ENCODE measurements around the gene TNFAIP8. TPM values are rescaled to one million over a fixed set of nuclear protein-coding genes. Genes with fewer than 3 reads are reported as not detected.

Gene TNFAIP8
- total RNA-seq, 1 donor from 2014 or later, result 18.8 TPM

DNA sequence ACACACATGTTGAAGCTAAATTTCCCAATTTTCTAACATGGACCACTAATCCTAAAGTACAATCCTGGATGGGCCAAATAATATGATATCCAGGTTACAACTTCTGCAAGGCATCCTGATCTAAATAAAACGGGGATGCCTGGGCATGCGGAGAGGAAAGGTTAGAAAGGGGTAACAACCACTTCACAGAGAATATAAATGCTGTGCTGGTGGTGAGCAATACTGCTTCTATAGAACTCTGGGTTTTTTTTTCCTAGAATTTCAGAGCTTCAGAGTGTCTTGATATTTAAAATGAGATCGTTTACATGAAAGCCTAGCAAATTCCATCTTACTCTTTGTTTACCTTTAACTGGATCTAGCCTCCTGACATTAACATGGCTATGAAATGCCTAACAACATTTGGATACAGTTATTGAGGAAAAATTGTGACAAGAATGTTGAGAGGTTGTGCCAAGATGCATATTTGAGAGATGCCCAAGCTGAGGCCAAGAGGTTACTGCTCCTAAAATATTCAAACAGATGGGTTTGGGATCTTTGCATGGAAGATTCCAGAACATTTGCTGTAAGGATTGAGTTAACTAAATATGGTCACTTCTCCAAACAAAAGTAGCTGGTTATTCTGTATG is 22.4 kb downstream of the TNFAIP8 start:
- Histone ChIP-seq H3K9me3 (ENCODE audit: control insufficient read depth in 3 of 3, low read length in 3 of 3) (no peaks in the 10 kb centered on the region), H3K4me1 (ENCODE audit: control insufficient read depth in 3 of 3, insufficient read depth in 3 of 3, low read length in 3 of 3) (no peaks in the 10 kb centered on the region), H3K27ac (ENCODE audit: low read depth, low read length) (no peak overlapping the region), H3K4me3 (ENCODE audit: low read length in 3 of 3) (no peak overlapping the region), H3K27me3 (ENCODE audit: control insufficient read depth in 3 of 3, insufficient read depth in 3 of 3, low read length in 3 of 3) (no peaks in the 10 kb centered on the region), H3K36me3 (ENCODE audit: control insufficient read depth in 3 of 3, insufficient read depth in 3 of 3, low read length in 3 of 3) (no peaks in the 10 kb centered on the region), H3K9ac (ENCODE audit: low read depth in 1 of 3, low read length in 3 of 3) (no peak overlapping the region)

DNA sequence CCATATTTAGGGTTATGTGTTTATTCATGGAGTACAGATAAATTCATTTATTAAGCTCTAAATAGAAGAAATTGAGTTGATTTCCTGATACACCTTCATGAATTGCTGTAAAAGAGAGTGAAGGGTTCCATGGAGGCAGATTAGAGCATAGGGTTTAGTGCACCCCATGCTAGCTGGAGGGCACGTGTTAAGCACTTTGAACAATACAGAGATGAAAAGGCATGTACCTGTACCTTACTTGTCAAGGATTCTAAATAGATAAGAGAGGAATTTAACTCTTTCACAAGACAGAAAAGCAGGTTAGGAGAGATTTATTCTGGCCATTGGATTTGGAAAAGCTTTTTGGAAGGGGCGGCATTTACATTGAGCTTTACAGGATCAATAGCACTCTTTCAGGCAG is 23.3 kb downstream of the TNFAIP8 start:
- H3K9me3 ChIP-seq (ENCODE audit: control insufficient read depth in 3 of 3, low read length in 3 of 3), result no peaks in the 10 kb centered on the region
- no peaks in the 10 kb centered on the region for H3K27me3 ChIP-seq (ENCODE audit: control insufficient read depth in 3 of 3, insufficient read depth in 3 of 3, low read length in 3 of 3)
- H3K9ac ChIP-seq (ENCODE audit: low read depth in 1 of 3, low read length in 3 of 3), result no peak overlapping the region
- H3K36me3 ChIP-seq (ENCODE audit: control insufficient read depth in 3 of 3, insufficient read depth in 3 of 3, low read length in 3 of 3), result no peaks in the 10 kb centered on the region
- H3K4me1 ChIP-seq (ENCODE audit: control insufficient read depth in 3 of 3, insufficient read depth in 3 of 3, low read length in 3 of 3), result no peaks in the 10 kb centered on the region
- no peak overlapping the region for H3K27ac ChIP-seq (ENCODE audit: low read depth, low read length)
- no peak overlapping the region for H3K4me3 ChIP-seq (ENCODE audit: low read length in 3 of 3)

DNA sequence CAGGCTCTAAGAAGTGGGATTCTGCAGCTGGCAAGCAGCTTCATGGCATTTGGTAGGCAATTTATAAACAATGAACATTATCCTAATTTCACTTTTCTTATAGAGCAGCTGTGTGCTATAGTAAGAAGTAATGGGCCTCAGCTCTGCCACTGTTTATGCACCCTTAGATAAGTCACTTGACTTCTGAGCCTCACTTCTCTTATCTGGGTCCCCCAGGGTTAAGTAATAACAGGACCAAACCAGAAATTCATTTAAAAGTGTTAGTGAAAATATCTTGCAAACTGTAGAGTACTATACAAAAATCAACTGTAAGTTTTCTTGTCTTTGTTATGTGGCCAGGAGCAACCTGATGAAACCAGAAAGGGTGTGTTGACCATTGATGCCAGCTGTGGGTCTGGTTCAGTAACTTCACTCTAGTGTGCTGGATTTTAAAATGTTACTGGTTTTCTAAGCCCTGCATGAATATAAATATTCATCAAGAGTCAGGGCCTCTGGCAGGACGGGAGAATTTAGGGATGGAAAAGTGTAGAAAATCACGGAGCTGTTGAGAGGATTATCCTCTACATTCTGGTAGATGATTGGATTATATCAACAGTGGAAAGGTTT is 24.2 kb downstream of the TNFAIP8 start:
- Histone ChIP-seq H3K27ac (ENCODE audit: low read depth, low read length) (no peak overlapping the region), H3K36me3 (ENCODE audit: control insufficient read depth in 3 of 3, insufficient read depth in 3 of 3, low read length in 3 of 3) (no peaks in the 10 kb centered on the region), H3K9me3 (ENCODE audit: control insufficient read depth in 3 of 3, low read length in 3 of 3) (no peaks in the 10 kb centered on the region), H3K9ac (ENCODE audit: low read depth in 1 of 3, low read length in 3 of 3) (no peak overlapping the region), H3K4me1 (ENCODE audit: control insufficient read depth in 3 of 3, insufficient read depth in 3 of 3, low read length in 3 of 3) (no peaks in the 10 kb centered on the region), H3K27me3 (ENCODE audit: control insufficient read depth in 3 of 3, insufficient read depth in 3 of 3, low read length in 3 of 3) (no peaks in the 10 kb centered on the region), H3K4me3 (ENCODE audit: low read length in 3 of 3) (no peak overlapping the region)

DNA sequence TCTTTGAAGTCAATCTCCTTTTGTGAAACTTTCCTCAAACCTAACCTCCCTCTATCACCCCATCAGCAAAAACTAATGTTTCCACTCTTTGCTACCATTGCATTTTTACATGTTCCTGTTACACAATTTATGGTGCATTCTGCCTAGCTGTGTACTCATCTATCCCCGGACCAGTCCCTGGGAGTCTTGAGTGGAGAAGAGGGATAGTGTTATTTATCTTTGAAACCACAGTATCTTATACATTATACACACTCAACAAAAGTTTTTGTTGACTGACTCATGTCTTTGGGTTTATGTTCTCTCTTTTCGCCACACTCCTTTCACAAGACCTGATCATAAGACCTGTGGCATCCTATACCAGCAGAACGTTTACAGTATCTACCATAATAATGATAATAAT is 26.4 kb downstream of the TNFAIP8 start:
- no peaks in the 10 kb centered on the region for H3K27me3 ChIP-seq (ENCODE audit: control insufficient read depth in 3 of 3, insufficient read depth in 3 of 3, low read length in 3 of 3)
- H3K27ac ChIP-seq (ENCODE audit: low read depth, low read length), result no peak overlapping the region
- no peaks in the 10 kb centered on the region for H3K36me3 ChIP-seq (ENCODE audit: control insufficient read depth in 3 of 3, insufficient read depth in 3 of 3, low read length in 3 of 3)
- H3K9me3 ChIP-seq (ENCODE audit: control insufficient read depth in 3 of 3, low read length in 3 of 3), result no peaks in the 10 kb centered on the region
- H3K4me3 ChIP-seq (ENCODE audit: low read length in 3 of 3), result no peak overlapping the region
- H3K4me1 ChIP-seq (ENCODE audit: control insufficient read depth in 3 of 3, insufficient read depth in 3 of 3, low read length in 3 of 3), result no peaks in the 10 kb centered on the region
- no peak overlapping the region for H3K9ac ChIP-seq (ENCODE audit: low read depth in 1 of 3, low read length in 3 of 3)

DNA sequence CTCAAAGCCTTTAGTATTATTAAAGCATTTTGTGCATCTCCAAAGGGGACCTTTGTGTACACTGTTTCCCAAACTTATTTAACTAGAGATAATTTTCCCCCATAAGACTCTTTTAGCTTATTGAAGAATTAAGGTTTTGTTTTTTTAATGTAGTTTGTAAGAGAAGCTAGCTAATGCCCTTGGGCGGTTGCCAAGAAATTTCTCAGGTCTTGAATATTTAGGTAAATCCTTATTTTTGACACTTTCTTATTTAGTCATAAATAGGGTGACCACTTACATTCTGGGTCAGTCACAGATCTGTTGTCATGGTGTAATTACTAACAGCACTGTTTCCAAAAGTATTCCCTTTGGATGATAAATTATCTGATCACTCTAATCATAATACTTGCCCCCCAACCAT is 27.2 kb downstream of the TNFAIP8 start:
- no peak overlapping the region for H3K4me3 ChIP-seq (ENCODE audit: low read length in 3 of 3)
- no peak overlapping the region for H3K27ac ChIP-seq (ENCODE audit: low read depth, low read length)
- H3K36me3 ChIP-seq (ENCODE audit: control insufficient read depth in 3 of 3, insufficient read depth in 3 of 3, low read length in 3 of 3), result no peaks in the 10 kb centered on the region
- H3K9ac ChIP-seq (ENCODE audit: low read depth in 1 of 3, low read length in 3 of 3), result no peak overlapping the region
- no peaks in the 10 kb centered on the region for H3K27me3 ChIP-seq (ENCODE audit: control insufficient read depth in 3 of 3, insufficient read depth in 3 of 3, low read length in 3 of 3)
- no peaks in the 10 kb centered on the region for H3K9me3 ChIP-seq (ENCODE audit: control insufficient read depth in 3 of 3, low read length in 3 of 3)
- no peaks in the 10 kb centered on the region for H3K4me1 ChIP-seq (ENCODE audit: control insufficient read depth in 3 of 3, insufficient read depth in 3 of 3, low read length in 3 of 3)

DNA sequence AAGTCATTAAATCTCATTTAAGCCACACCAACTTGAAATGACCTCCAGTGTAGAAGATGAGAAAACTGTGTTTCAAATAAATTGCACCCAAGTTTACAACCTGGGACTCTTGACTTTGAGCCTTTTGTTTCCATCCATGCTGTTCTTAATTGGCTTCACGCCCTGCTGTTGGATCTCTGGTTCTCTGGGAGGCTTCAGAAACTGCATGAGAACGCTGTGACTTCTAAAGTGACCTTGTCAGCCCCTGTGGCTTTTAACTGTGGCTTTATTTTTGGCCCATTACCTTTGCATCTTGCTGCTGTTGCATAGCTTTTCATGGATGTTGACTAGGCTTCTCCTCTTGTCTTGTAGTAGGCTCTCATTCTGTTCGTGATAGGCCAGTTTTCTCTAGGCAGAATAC is 29.3 kb downstream of the TNFAIP8 start:
- no peak overlapping the region for H3K9ac ChIP-seq (ENCODE audit: low read depth in 1 of 3, low read length in 3 of 3)
- H3K4me3 ChIP-seq (ENCODE audit: low read length in 3 of 3), result no peak overlapping the region
- H3K27ac ChIP-seq (ENCODE audit: low read depth, low read length), result no peak overlapping the region
- H3K36me3 ChIP-seq (ENCODE audit: control insufficient read depth in 3 of 3, insufficient read depth in 3 of 3, low read length in 3 of 3), result no peaks in the 10 kb centered on the region
- H3K4me1 ChIP-seq (ENCODE audit: control insufficient read depth in 3 of 3, insufficient read depth in 3 of 3, low read length in 3 of 3), result no peaks in the 10 kb centered on the region
- H3K9me3 ChIP-seq (ENCODE audit: control insufficient read depth in 3 of 3, low read length in 3 of 3), result no peaks in the 10 kb centered on the region
- no peaks in the 10 kb centered on the region for H3K27me3 ChIP-seq (ENCODE audit: control insufficient read depth in 3 of 3, insufficient read depth in 3 of 3, low read length in 3 of 3)

DNA sequence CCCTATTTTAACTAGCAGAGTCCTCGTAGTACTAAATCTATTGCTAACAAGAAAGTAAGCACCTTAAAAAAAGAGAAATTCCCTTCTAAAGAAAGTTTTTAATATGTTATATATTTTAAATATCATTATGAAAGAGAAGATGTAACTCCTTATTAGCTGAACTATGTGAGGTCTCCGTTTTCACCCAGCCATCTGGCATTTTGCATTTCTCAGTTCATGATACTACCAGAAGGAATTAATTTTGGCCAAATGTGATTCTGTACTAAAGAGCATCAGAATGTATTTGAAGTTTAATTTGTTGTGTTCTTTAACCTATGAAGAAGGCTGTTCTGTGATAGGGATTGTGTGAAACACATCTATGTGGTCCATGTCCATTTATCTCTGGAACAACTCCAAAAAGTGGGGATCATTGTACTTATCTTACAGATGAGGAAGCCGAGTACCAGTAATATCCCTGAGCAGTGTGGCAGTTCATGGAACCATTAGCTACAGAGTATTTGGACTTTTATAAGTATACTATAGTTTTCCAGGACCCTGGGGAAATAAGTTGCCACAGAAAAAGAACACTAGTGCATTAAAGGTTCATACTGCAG is 29.8 kb downstream of the TNFAIP8 start:
- H3K36me3 ChIP-seq (ENCODE audit: control insufficient read depth in 3 of 3, insufficient read depth in 3 of 3, low read length in 3 of 3), result no peaks in the 10 kb centered on the region
- H3K9me3 ChIP-seq (ENCODE audit: control insufficient read depth in 3 of 3, low read length in 3 of 3), result no peaks in the 10 kb centered on the region
- H3K4me1 ChIP-seq (ENCODE audit: control insufficient read depth in 3 of 3, insufficient read depth in 3 of 3, low read length in 3 of 3), result no peaks in the 10 kb centered on the region
- H3K9ac ChIP-seq (ENCODE audit: low read depth in 1 of 3, low read length in 3 of 3), result no peak overlapping the region
- H3K27ac ChIP-seq (ENCODE audit: low read depth, low read length), result no peak overlapping the region
- no peak overlapping the region for H3K4me3 ChIP-seq (ENCODE audit: low read length in 3 of 3)
- no peaks in the 10 kb centered on the region for H3K27me3 ChIP-seq (ENCODE audit: control insufficient read depth in 3 of 3, insufficient read depth in 3 of 3, low read length in 3 of 3)

DNA sequence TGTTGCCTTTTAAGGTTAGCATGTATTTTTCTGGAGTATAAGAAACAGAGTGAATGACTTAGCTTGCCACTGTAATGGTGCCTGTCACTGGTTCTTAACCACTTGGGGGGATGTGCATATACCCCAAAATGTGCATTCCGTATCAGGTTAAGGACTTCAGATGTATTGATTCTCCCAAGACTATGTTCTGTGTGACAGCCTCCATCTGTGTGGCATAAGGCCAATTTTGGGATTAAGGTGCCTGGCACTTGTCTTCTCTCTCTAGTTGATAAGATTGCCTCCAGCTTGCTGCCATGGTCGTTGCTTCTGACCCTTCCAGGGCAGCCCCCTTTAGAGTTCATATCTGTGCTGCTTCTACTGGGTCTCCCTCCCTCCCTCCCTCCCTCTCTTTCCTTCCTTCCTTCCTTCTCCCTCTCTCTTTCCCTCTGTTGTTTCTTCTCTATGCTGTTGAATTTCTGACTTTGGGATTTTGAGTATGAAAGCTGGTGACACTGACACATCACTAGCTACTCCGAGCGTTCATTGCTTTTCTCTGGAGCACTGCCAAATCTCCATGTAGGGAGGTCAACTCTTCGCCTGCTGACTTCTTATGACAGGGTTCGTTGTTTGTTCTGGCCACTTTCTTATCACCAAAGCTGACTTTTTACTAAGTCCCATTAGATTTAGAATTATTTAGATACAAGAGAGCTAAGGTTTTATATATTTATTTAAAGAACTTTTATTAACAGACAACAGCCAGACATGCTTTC is 31.0 kb downstream of the TNFAIP8 start:
- H3K4me3 ChIP-seq (ENCODE audit: low read length in 3 of 3), result no peak overlapping the region
- no peak overlapping the region for H3K9ac ChIP-seq (ENCODE audit: low read depth in 1 of 3, low read length in 3 of 3)
- no peaks in the 10 kb centered on the region for H3K27me3 ChIP-seq (ENCODE audit: control insufficient read depth in 3 of 3, insufficient read depth in 3 of 3, low read length in 3 of 3)
- H3K9me3 ChIP-seq (ENCODE audit: control insufficient read depth in 3 of 3, low read length in 3 of 3), result no peaks in the 10 kb centered on the region
- no peaks in the 10 kb centered on the region for H3K36me3 ChIP-seq (ENCODE audit: control insufficient read depth in 3 of 3, insufficient read depth in 3 of 3, low read length in 3 of 3)
- H3K4me1 ChIP-seq (ENCODE audit: control insufficient read depth in 3 of 3, insufficient read depth in 3 of 3, low read length in 3 of 3), result no peaks in the 10 kb centered on the region
- no peak overlapping the region for H3K27ac ChIP-seq (ENCODE audit: low read depth, low read length)

DNA sequence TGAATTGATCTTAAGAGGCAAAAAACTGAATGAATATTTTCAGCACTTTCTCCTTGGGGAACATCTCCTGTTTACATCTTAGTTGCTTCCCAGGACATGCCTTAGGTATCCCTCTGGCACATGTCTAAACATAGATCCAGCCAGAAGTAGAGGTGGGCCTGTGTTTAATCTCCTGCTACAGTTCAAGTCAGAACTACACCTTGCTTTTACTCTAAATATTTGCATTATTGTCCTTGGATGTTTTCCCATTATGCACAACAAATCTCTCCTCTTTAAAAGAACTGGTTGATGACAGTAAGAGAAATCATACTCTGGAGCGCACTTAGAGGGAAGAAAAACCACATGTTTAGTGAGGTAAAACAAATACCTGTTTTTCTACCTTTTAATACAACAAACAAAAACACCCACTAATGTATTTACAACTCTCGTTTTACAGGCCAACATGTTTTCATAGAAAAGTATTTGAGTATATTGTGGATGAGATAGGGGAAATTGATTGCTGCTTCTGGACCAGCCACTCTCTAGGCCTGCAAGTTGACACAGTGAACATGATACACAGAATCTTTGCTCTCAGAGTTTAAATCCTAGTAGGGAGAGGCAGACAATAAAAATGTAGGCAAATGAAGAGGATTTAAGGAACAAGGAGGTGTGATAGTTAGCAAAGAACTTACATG is 32.3 kb downstream of the TNFAIP8 start:
- Histone ChIP-seq H3K9me3 (ENCODE audit: control insufficient read depth in 3 of 3, low read length in 3 of 3) (no peaks in the 10 kb centered on the region), H3K27ac (ENCODE audit: low read depth, low read length) (no peak overlapping the region), H3K36me3 (ENCODE audit: control insufficient read depth in 3 of 3, insufficient read depth in 3 of 3, low read length in 3 of 3) (no peaks in the 10 kb centered on the region)

More for the DNA sequence above, 32.3 kb downstream of the TNFAIP8 start:
- Histone ChIP-seq H3K4me3 (ENCODE audit: low read length in 3 of 3) (no peak overlapping the region), H3K27me3 (ENCODE audit: control insufficient read depth in 3 of 3, insufficient read depth in 3 of 3, low read length in 3 of 3) (no peaks in the 10 kb centered on the region), H3K9ac (ENCODE audit: low read depth in 1 of 3, low read length in 3 of 3) (no peak overlapping the region), H3K4me1 (ENCODE audit: control insufficient read depth in 3 of 3, insufficient read depth in 3 of 3, low read length in 3 of 3) (no peaks in the 10 kb centered on the region)

Measured in skeletal muscle tissue (tissue), 4 donors.